Right lobe of liver (tissue), 6 donors: ENCODE measurements around the gene FKBP5. TPM values are rescaled to one million over a fixed set of nuclear protein-coding genes. Genes with fewer than 3 reads are reported as not detected.
"Not testable (repeated sequence)": the region's sequence is repeated elsewhere in the genome, so short reads cannot be mapped to it uniquely, and the experiment has no call there.

Source experiments
- ATAC-seq, 4 donors: fragments of 200-7000 bp; cut with Tn5 transposase; one replicate each; pipeline ENCODE4 v1.9.1; 2020; ENCODE audit warnings: mild to moderate bottlenecking in 4 of 4, moderate library complexity in 4 of 4
- DNase-seq, 3 donors: peaks; one replicate each; pipeline ENCODE4 v3.0.0-alpha.2; 2020
- H3K27ac ChIP-seq, 3 donors: fragments of 200-600 bp; one replicate each; pipeline ENCODE4 v1.8.0; 2022
- H3K27me3 ChIP-seq, 2 donors: fragments of 200-600 bp; one replicate each; pipeline ENCODE4 v1.8.0; 2022
- H3K36me3 ChIP-seq, 4 donors: fragments of 200-600 bp; sonication (generic) in 1 of 4; one replicate each; pipeline versions ENCODE4 v1.5.1 to v1.8.0; 2017 to 2022; ENCODE audit warnings: control low read depth in 1 of 4
- H3K4me1 ChIP-seq, 4 donors: fragments of 200-600 bp; sonication (generic) in 1 of 4; one replicate each; pipeline versions ENCODE4 v1.5.1 to v1.8.0; 2017 to 2022; ENCODE audit warnings: control low read depth in 1 of 4
- H3K4me3 ChIP-seq, 3 donors: fragments of 200-600 bp; one replicate each; pipeline ENCODE4 v1.8.0; 2022
- H3K9me3 ChIP-seq, 4 donors: fragments of 200-600 bp; sonication (generic) in 1 of 4; one replicate each; pipeline versions ENCODE4 v1.5.1 to v1.8.0; 2017 to 2022; ENCODE audit warnings: control low read depth in 1 of 4
- POLR2A ChIP-seq: fragments of 450-650 bp; IDR thresholded peaks from one replicate; pipeline ENCODE4 v1.6.1; 2017; ENCODE audit warnings: antibody characterized with exemption, mild to moderate bottlenecking
- WGBS: methylation state at CpG from one replicate; pipeline ENCODE4 v1.1.6; 2018; ENCODE audit warnings: low coverage, low lambda C conversion rate; ENCODE audit not compliant: insufficient coverage; ENCODE audit errors: missing lambda C conversion rate; 5-methylcytosine and 5-hydroxymethylcytosine counted together
- intact Hi-C, 2 donors: fragments of 100-400 bp; cut with DNase I; formaldehyde crosslinking; loops; one replicate each; pipeline versions ENCODE4 v1.11.2 to v1.14.1; 2022
- total RNA-seq, 6 experiments: library from RNA; depleted of rRNA in 2 of 6; stranded (reverse); fragments of >200 nt in 2 of 6; fragmentation: NEBNext Ultra II Directional in 3 of 6; extraction: Animal tissue kit (Norgen Biotek cat#: 25700) in 3 of 6; gene quantifications; one replicate each; pipeline versions ENCODE4 v1.1.0 to v1.2.4, GENCODE V29; 2016 to 2023
- TF ChIP-seq, protein P1 (sequence below), 4 donors: fragments of 200-600 bp in 3 of 4; fragments of 450-650 bp in 1 of 4; IDR thresholded peaks; one replicate each; pipeline versions ENCODE4 v1.5.1 to v1.8.0; 2016 to 2022; ENCODE audit warnings: antibody characterized with exemption in 4 of 4, mild to moderate bottlenecking in 2 of 4
- donor health status: DM: no; HTN: yes; CAD: no.
- donor health status: DM: no; HTN: no; CAD: no.
- donor health status: DM: no; HTN: no; CAD: no.
- donor health status: DM: no; HTN: yes; CAD: no.
- donor health status: DM: no; HTN: yes; CAD: no.

Gene FKBP5
- total RNA-seq, 6 experiments from 2014 or later = 36.1 to 387 (median 111) TPM

- peaks cover 0 to 8% (median 4%) of the 10 kb centered on the region in 4 donors for H3K36me3 ChIP-seq
- ATAC-seq = peak; percentile 53 to 75 (median 70)
- 32% methylated on average over 6 of the region's 6 CpGs for WGBS
- no peaks in the 10 kb centered on the region for H3K27me3 ChIP-seq
- DNase-seq = no peak
- H3K4me3 ChIP-seq = no peak overlapping the region
- peaks cover 0 to 45% (median 22%) of the 10 kb centered on the region in 4 donors for H3K4me1 ChIP-seq
- TF ChIP-seq, protein P1, sequence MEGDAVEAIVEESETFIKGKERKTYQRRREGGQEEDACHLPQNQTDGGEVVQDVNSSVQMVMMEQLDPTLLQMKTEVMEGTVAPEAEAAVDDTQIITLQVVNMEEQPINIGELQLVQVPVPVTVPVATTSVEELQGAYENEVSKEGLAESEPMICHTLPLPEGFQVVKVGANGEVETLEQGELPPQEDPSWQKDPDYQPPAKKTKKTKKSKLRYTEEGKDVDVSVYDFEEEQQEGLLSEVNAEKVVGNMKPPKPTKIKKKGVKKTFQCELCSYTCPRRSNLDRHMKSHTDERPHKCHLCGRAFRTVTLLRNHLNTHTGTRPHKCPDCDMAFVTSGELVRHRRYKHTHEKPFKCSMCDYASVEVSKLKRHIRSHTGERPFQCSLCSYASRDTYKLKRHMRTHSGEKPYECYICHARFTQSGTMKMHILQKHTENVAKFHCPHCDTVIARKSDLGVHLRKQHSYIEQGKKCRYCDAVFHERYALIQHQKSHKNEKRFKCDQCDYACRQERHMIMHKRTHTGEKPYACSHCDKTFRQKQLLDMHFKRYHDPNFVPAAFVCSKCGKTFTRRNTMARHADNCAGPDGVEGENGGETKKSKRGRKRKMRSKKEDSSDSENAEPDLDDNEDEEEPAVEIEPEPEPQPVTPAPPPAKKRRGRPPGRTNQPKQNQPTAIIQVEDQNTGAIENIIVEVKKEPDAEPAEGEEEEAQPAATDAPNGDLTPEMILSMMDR (IDR thresholded peaks at IDR 0.05) = no peak
- no peak for TF ChIP-seq POLR2A
- H3K9me3 ChIP-seq = no peaks in the 10 kb centered on the region
- intact Hi-C loops = no loop called here
- H3K27ac ChIP-seq = peak overlapping the region; percentile 64 to 90 (median 89)
Observed at GRCh38 chr6:35602133-35602946, 86.4 kb downstream of the FKBP5 start.

- Histone ChIP-seq H3K9me3 (no peaks in the 10 kb centered on the region), H3K36me3 (peaks cover 0 to 16% (median 8%) of the 10 kb centered on the region in 4 donors), H3K4me3 (peak overlapping the region in 1 of 3 donors; percentile 2), H3K4me1 (peaks cover 0 to 45% (median 22%) of the 10 kb centered on the region in 4 donors), H3K27ac (peak overlapping the region; percentile 64 to 90 (median 89)), H3K27me3 (no peaks in the 10 kb centered on the region)
- under 1% methylated on average over 8 of the region's 8 CpGs for WGBS
- no peak for DNase-seq
- TF ChIP-seq, protein P1 (IDR thresholded peaks at IDR 0.05) = no peak
- TF ChIP-seq POLR2A = peak; percentile 10
- peak; percentile 62 to 74 (median 70) for ATAC-seq
- intact Hi-C loops = no loop called here
Observed at GRCh38 chr6:35601331-35602132, 87.2 kb downstream of the FKBP5 start.

GRCh38 chr6:35600659-35601125, 88.0 kb downstream of the FKBP5 start:
- WGBS = 39% methylated on average over 1 of the region's 1 CpG
- no peaks in the 10 kb centered on the region for H3K9me3 ChIP-seq
- intact Hi-C loops = no loop called here
- peaks cover 0 to 45% (median 22%) of the 10 kb centered on the region in 4 donors for H3K4me1 ChIP-seq
- no peaks in the 10 kb centered on the region for H3K27me3 ChIP-seq
- H3K36me3 ChIP-seq = peaks cover 0 to 24% (median 10%) of the 10 kb centered on the region in 4 donors
- H3K4me3 ChIP-seq = no peak overlapping the region
- peak in 1 of 4 donors; percentile 5 for ATAC-seq
- DNase-seq = no peak
- no peak for TF ChIP-seq POLR2A
- TF ChIP-seq, protein P1 (IDR thresholded peaks at IDR 0.05) = no peak
- peak overlapping the region; percentile 64 to 90 (median 89) for H3K27ac ChIP-seq

DNA sequence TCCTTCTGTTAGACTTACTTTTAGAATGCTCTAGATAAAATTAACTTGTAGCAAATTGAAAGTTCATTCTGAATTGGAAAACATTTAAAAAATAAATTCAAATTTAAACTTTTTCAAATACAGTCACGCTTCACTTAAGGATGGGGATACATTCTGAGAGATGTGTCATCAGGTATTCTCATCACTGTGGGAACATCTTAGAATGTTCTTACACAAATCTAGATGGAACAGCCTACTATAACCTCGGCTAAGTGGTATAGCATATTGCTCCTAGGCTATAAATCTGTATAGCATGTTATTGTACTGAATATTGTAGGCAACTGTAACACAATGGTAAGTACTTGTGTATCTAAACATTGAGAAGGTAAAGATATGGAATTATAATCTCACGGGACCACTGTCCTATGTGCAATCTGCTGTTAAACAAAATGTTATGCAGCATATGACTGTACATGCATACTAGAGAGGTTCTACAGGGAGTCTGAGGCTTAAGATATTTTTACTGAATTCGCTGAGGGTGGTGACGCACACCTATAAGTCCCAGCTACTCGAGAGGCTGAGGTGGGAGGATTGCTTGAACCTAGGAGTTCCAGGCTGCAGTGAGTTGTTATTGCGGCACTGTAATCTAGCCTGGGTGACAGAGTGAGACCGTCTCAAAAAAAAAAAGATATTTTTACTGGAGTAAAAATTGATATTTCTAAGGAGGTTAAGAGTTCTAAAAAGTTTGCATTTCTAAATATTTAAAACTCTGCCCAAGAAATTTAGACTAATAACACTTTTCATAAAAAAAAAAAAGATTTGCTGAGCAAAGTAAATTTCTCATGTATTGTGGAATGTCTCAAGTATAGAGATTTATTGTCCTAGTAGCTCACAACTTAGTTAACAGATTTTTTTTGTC, 88.7 kb downstream of the FKBP5 start:
- intact Hi-C loops = no loop called here

GRCh38 chr6:35598621-35599020, 90.1 kb downstream of the FKBP5 start:
- ATAC-seq, H3K9me3 ChIP-seq, intact Hi-C loops, H3K27me3 ChIP-seq, DNase-seq, H3K4me3 ChIP-seq: not testable (repeated sequence)
- 96% methylated on average over 6 of the region's 8 CpGs for WGBS
- Histone ChIP-seq H3K27ac (peak overlapping the region in 1 of 3 donors; percentile 90), H3K4me1 (peaks cover 0 to 39% (median 23%) of the 10 kb centered on the region in 4 donors), H3K36me3 (peaks cover 0 to 40% (median 20%) of the 10 kb centered on the region in 4 donors)

More for the DNA sequence above, 88.7 kb downstream of the FKBP5 start:
- 74% methylated on average over 8 of the region's 8 CpGs for WGBS
- no peak for DNase-seq
- no peak for ATAC-seq
- Histone ChIP-seq H3K27me3 (no peaks in the 10 kb centered on the region), H3K36me3 (peaks cover 0 to 28% (median 13%) of the 10 kb centered on the region in 4 donors), H3K27ac (peak overlapping the region; percentile 26 to 90 (median 89)), H3K4me3 (no peak overlapping the region), H3K9me3 (no peaks in the 10 kb centered on the region), H3K4me1 (peaks cover 0 to 45% (median 25%) of the 10 kb centered on the region in 4 donors)
- TF ChIP-seq, protein P1 (IDR thresholded peaks at IDR 0.05) = no peak
- TF ChIP-seq POLR2A = no peak
